ENCODE results near the gene UBE3B.
A peak's percentile ranks its signal among the peaks of the same experiment; 100 is the strongest.

Gene UBE3B

GRCh38 chr12:109445191-109445609 is 32.2 kb upstream of the UBE3B start:
- ATAC-seq = peak; percentile 12; the same call in 2 of the 3 replicates
- no peak for TF ChIP-seq ZC3H10 (CRISPR knock-in tag; IDR thresholded peaks at IDR 0.05)
- no peak for TF ChIP-seq ARNTL (CRISPR knock-in tag; IDR thresholded peaks at IDR 0.05; ENCODE audit: borderline replicate concordance, low read depth)
- no peak for TF ChIP-seq GLIS3 (CRISPR knock-in tag; IDR thresholded peaks at IDR 0.05)
- TF ChIP-seq, protein P1, sequence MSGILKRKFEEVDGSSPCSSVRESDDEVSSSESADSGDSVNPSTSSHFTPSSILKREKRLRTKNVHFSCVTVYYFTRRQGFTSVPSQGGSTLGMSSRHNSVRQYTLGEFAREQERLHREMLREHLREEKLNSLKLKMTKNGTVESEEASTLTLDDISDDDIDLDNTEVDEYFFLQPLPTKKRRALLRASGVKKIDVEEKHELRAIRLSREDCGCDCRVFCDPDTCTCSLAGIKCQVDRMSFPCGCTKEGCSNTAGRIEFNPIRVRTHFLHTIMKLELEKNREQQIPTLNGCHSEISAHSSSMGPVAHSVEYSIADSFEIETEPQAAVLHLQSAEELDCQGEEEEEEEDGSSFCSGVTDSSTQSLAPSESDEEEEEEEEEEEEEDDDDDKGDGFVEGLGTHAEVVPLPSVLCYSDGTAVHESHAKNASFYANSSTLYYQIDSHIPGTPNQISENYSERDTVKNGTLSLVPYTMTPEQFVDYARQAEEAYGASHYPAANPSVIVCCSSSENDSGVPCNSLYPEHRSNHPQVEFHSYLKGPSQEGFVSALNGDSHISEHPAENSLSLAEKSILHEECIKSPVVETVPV (CRISPR knock-in tag; IDR thresholded peaks at IDR 0.05) = no peak
- no peak for TF ChIP-seq ZNF70 (CRISPR knock-in tag; IDR thresholded peaks at IDR 0.05)
- no peak for TF ChIP-seq TCF4 (CRISPR knock-in tag; IDR thresholded peaks at IDR 0.05; ENCODE audit: borderline replicate concordance)
- TF ChIP-seq, protein P2, sequence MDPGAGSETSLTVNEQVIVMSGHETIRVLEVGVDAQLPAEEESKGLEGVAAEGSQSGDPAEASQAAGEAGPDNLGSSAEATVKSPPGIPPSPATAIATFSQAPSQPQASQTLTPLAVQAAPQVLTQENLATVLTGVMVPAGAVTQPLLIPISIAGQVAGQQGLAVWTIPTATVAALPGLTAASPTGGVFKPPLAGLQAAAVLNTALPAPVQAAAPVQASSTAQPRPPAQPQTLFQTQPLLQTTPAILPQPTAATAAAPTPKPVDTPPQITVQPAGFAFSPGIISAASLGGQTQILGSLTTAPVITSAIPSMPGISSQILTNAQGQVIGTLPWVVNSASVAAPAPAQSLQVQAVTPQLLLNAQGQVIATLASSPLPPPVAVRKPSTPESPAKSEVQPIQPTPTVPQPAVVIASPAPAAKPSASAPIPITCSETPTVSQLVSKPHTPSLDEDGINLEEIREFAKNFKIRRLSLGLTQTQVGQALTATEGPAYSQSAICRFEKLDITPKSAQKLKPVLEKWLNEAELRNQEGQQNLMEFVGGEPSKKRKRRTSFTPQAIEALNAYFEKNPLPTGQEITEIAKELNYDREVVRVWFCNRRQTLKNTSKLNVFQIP (CRISPR knock-in tag; IDR thresholded peaks at IDR 0.05; ENCODE audit: borderline replicate concordance, low read depth) = no peak
- TF ChIP-seq SNAI2 (CRISPR knock-in tag; IDR thresholded peaks at IDR 0.05) = no peak
- TF ChIP-seq, protein P3, sequence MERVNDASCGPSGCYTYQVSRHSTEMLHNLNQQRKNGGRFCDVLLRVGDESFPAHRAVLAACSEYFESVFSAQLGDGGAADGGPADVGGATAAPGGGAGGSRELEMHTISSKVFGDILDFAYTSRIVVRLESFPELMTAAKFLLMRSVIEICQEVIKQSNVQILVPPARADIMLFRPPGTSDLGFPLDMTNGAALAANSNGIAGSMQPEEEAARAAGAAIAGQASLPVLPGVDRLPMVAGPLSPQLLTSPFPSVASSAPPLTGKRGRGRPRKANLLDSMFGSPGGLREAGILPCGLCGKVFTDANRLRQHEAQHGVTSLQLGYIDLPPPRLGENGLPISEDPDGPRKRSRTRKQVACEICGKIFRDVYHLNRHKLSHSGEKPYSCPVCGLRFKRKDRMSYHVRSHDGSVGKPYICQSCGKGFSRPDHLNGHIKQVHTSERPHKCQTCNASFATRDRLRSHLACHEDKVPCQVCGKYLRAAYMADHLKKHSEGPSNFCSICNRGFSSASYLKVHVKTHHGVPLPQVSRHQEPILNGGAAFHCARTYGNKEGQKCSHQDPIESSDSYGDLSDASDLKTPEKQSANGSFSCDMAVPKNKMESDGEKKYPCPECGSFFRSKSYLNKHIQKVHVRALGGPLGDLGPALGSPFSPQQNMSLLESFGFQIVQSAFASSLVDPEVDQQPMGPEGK (CRISPR knock-in tag; IDR thresholded peaks at IDR 0.05; ENCODE audit: borderline replicate concordance) = no peak
- no peak for TF ChIP-seq TSHZ2 (CRISPR knock-in tag; IDR thresholded peaks at IDR 0.05)

DNA sequence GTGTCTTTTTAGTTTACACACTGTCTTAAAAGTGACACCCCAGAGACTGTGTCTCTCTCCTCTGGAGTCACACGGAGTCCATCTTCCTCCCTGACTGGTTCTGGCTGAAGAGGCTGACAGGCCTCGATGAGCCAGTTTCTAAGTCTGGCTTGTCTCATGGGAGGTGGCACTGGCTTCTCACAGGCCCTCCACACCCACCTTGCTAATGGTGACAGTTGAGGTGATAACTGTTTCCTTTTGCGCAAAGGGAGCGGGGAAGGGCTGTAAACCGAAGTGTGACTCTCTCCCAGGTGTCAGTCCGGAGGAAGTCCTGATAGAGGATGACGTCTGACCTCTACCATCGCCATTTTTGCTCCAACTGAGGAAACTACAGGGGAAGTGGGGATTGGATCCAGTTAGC is 30.6 kb upstream of the UBE3B start:
- ATAC-seq = no peak
- no peak for TF ChIP-seq PPARA (CRISPR knock-in tag; IDR thresholded peaks at IDR 0.05; ENCODE audit: borderline replicate concordance)
- no peak for TF ChIP-seq ESRRG (CRISPR knock-in tag; IDR thresholded peaks at IDR 0.05)

DNA sequence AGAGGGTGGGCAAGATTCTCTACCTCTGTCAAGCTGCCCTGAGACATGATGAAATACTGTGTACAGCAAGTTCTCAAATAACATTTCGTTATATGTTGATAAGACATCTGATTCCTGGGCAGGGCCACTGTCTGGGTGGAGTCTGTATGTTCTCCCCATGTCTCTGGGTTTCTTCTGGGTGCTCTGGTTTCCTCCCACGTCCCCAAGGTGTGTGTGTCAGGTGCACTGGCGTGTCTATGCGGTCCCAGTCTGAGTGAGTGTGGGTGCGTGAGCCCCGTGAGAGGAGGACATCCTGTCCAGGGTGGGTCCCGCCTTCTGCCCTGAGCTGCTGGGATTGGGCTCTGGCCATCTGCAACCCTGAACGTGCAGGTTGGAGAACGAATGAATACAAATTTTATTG is 30.0 kb upstream of the UBE3B start:
- TF ChIP-seq ARNTL (CRISPR knock-in tag; IDR thresholded peaks at IDR 0.05; ENCODE audit: borderline replicate concordance, low read depth) (no peak), CREB5 (CRISPR knock-in tag; IDR thresholded peaks at IDR 0.05; ENCODE audit: low read depth) (no peak), ZFP3 (CRISPR knock-in tag; IDR thresholded peaks at IDR 0.05) (no peak), ZNF70 (CRISPR knock-in tag; IDR thresholded peaks at IDR 0.05) (no peak), SNAI2 (CRISPR knock-in tag; IDR thresholded peaks at IDR 0.05) (no peak), TSHZ2 (CRISPR knock-in tag; IDR thresholded peaks at IDR 0.05) (no peak)
- ATAC-seq = no peak

GRCh38 chr12:109448272-109448671 is 29.2 kb upstream of the UBE3B start:
- ATAC-seq = no peak
- no peak for TF ChIP-seq GLIS3 (CRISPR knock-in tag; IDR thresholded peaks at IDR 0.05)
- TF ChIP-seq CREB5 (CRISPR knock-in tag; IDR thresholded peaks at IDR 0.05; ENCODE audit: low read depth) = no peak
- TF ChIP-seq ARNTL (CRISPR knock-in tag; IDR thresholded peaks at IDR 0.05; ENCODE audit: borderline replicate concordance, low read depth) = no peak
- TF ChIP-seq TCF4 (CRISPR knock-in tag; IDR thresholded peaks at IDR 0.05; ENCODE audit: borderline replicate concordance) = no peak
- TF ChIP-seq ISL1 (CRISPR knock-in tag; IDR thresholded peaks at IDR 0.05) = no peak

All from SK-N-SH treated with all-trans-retinoic acid at 6 μM for 48 hours (cell line).